ENCODE data around the gene TBC1D1. TPM values are rescaled to one million over a fixed set of nuclear protein-coding genes. Genes with fewer than 3 reads are reported as not detected.

The TBC1D1 gene
- total RNA-seq, 4 donors from 2014 or later: 122 to 258 (median 139) TPM

DNA sequence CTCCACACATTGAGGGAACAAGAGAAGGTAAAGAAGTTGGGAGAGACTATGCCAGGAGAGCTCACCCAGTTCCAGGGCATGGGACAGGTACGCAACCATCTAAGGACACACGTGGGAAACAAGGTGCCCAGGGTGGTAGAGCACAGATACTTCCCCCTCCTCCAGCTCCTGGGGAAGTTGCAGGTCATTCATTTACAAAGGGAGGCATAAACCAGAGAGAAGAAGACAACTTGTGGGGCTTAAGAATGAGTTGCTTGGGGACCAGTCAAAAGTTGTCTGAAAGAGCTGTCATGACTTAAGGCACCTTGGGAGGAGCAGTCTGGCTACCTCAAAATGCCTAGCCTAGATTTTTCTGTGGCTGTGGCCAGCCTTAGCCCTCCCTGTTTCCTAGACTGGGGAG is 255.5 kb downstream of the TBC1D1 start:
- intact Hi-C loops (cut with DNase I; ENCODE audit: low total_unique reads) (no loop called here), in situ Hi-C loops (cut with MboI; ENCODE audit: low pct_ligation_motif_present in 1 of 4, low pct_unique_long_range_greater_than_20kb in 1 of 4, low sequenced_read_pairs in 3 of 4) (no loop called here)
- DNase-seq: no peak
- no peaks in the 10 kb centered on the region for H3K9me3 ChIP-seq
- H3K4me1 ChIP-seq: peaks cover 0 to 14% (median 8%) of the 10 kb centered on the region in 4 donors
- WGBS, 2 donors (ENCODE audit: low coverage in 1 of 2): 80 to 88% methylated on average over 2 of the region's 2 CpGs
- no peaks in the 10 kb centered on the region for H3K27me3 ChIP-seq
- no peaks in the 10 kb centered on the region for H3K36me3 ChIP-seq
- H3K27ac ChIP-seq: peak overlapping the region in 1 of 4 donors; percentile 12
- no peak overlapping the region for H3K4me3 ChIP-seq
- TF ChIP-seq, protein P1, sequence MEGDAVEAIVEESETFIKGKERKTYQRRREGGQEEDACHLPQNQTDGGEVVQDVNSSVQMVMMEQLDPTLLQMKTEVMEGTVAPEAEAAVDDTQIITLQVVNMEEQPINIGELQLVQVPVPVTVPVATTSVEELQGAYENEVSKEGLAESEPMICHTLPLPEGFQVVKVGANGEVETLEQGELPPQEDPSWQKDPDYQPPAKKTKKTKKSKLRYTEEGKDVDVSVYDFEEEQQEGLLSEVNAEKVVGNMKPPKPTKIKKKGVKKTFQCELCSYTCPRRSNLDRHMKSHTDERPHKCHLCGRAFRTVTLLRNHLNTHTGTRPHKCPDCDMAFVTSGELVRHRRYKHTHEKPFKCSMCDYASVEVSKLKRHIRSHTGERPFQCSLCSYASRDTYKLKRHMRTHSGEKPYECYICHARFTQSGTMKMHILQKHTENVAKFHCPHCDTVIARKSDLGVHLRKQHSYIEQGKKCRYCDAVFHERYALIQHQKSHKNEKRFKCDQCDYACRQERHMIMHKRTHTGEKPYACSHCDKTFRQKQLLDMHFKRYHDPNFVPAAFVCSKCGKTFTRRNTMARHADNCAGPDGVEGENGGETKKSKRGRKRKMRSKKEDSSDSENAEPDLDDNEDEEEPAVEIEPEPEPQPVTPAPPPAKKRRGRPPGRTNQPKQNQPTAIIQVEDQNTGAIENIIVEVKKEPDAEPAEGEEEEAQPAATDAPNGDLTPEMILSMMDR (IDR thresholded peaks at IDR 0.05): no peak
- no peak for TF ChIP-seq EP300 (IDR thresholded peaks at IDR 0.05; ENCODE audit: low read depth)
- no peak for TF ChIP-seq POLR2AphosphoS5 (IDR thresholded peaks at IDR 0.05)
- TF ChIP-seq POLR2A (IDR thresholded peaks at IDR 0.05): no peak

DNA sequence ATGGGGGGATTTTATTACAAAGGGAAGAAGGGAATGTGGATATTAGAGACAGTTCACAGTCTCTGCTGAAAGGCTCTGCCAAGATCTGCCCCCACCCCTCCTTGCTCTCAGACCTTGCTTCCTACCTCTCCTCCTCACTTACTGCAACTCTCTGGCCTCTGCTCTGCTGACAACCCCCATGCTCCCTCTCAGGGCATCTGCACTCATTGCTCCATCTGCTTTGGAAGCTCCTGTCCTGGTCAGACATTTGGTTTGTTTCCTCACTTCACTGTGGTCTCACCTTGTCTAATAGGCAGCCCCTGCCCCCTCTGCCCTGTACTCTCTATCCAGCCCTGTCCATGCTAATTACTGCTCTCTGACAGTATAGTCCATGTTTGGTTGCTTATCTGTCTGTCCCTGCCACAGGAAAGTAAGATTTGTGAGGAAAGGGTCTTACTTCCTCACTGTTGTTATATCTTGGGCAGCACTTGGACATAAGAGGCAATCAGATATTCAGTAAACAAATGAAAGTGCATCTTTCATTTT is 258.6 kb downstream of the TBC1D1 start:
- peaks cover under 1 to 26% (median 15%) of the 10 kb centered on the region in 4 donors for H3K4me1 ChIP-seq
- H3K27ac ChIP-seq: peak overlapping the region in 1 of 4 donors; percentile 22
- no peaks in the 10 kb centered on the region for H3K36me3 ChIP-seq
- intact Hi-C loops (cut with DNase I; ENCODE audit: low total_unique reads) (no loop called here), in situ Hi-C loops (cut with MboI; ENCODE audit: low pct_ligation_motif_present in 1 of 4, low pct_unique_long_range_greater_than_20kb in 1 of 4, low sequenced_read_pairs in 3 of 4) (no loop called here)
- H3K27me3 ChIP-seq: no peaks in the 10 kb centered on the region
- H3K9me3 ChIP-seq: no peaks in the 10 kb centered on the region
- TF ChIP-seq POLR2AphosphoS5 (IDR thresholded peaks at IDR 0.05) (no peak), POLR2A (IDR thresholded peaks at IDR 0.05) (no peak), EP300 (IDR thresholded peaks at IDR 0.05; ENCODE audit: low read depth) (no peak)
- TF ChIP-seq, protein P1 (IDR thresholded peaks at IDR 0.05): no peak
- H3K4me3 ChIP-seq: no peak overlapping the region
- no peak for DNase-seq

- intact Hi-C loops (cut with DNase I; ENCODE audit: low total_unique reads): no loop called here
- H3K9me3 ChIP-seq: no peaks in the 10 kb centered on the region
- H3K27ac ChIP-seq: peak overlapping the region in 1 of 4 donors; percentile 22
- TF ChIP-seq, protein P1 (IDR thresholded peaks at IDR 0.05): no peak
- TF ChIP-seq POLR2AphosphoS5 (IDR thresholded peaks at IDR 0.05): no peak
- no peak for TF ChIP-seq POLR2A (IDR thresholded peaks at IDR 0.05)
- TF ChIP-seq EP300 (IDR thresholded peaks at IDR 0.05; ENCODE audit: low read depth): no peak
- 71 to 79% methylated on average over 3 to 8 of the region's 8 CpGs for WGBS, 2 donors (ENCODE audit: low coverage in 1 of 2)
- H3K36me3 ChIP-seq: no peaks in the 10 kb centered on the region
- in situ Hi-C loops (cut with MboI; ENCODE audit: low pct_ligation_motif_present in 1 of 4, low pct_unique_long_range_greater_than_20kb in 1 of 4, low sequenced_read_pairs in 3 of 4): no loop called here
- H3K4me3 ChIP-seq: no peak overlapping the region
- peaks cover 6 to 30% (median 21%) of the 10 kb centered on the region in 4 donors for H3K4me1 ChIP-seq
- DNase-seq: no peak
- H3K27me3 ChIP-seq: no peaks in the 10 kb centered on the region
Measured at GRCh38 chr4:38149997-38150671, 259.2 kb downstream of the TBC1D1 start.

DNA sequence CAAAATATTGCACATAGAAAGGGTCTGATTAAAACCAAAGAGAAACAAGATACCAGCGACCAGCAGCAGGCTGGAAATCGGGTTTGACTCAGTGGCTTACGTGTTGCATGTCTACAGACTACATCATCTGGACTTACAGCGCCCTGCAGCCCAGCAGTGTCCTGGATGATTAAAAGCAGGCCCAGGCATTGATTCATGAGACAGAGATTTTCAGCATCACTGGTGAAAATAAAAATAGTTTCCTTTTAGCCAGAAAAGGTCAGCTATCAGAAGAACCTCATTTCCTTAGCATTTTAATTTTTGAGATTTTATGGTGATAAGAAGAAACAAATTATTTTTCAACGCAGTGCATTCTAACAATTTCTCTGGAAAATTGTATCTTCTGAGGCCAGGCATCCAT is 259.9 kb downstream of the TBC1D1 start:
- Histone ChIP-seq H3K4me1 (peaks cover 11 to 30% (median 22%) of the 10 kb centered on the region in 4 donors), H3K36me3 (no peaks in the 10 kb centered on the region), H3K9me3 (no peaks in the 10 kb centered on the region), H3K27me3 (no peaks in the 10 kb centered on the region), H3K4me3 (no peak overlapping the region), H3K27ac (no peak overlapping the region)
- no peak for TF ChIP-seq POLR2AphosphoS5 (IDR thresholded peaks at IDR 0.05)
- TF ChIP-seq, protein P1 (IDR thresholded peaks at IDR 0.05): no peak
- 79 to 80% methylated on average over 5 of the region's 5 CpGs for WGBS, 2 donors (ENCODE audit: low coverage in 1 of 2)
- DNase-seq: no peak
- intact Hi-C loops (cut with DNase I; ENCODE audit: low total_unique reads) (no loop called here), in situ Hi-C loops (cut with MboI; ENCODE audit: low pct_ligation_motif_present in 1 of 4, low pct_unique_long_range_greater_than_20kb in 1 of 4, low sequenced_read_pairs in 3 of 4) (no loop called here)

Data from transverse colon (tissue), 4 donors.